HepG2 (cell line): ENCODE data around the gene SYS1. TPM values are rescaled to one million over a fixed set of nuclear protein-coding genes. Genes with fewer than 3 reads are reported as not detected.

ENCODE experiments used
- ATAC-seq: fragments of 200-7000 bp; cut with Tn5 transposase; 3 replicates; pipeline ENCODE4 v1.9.1; 2020; ENCODE audit warnings: mild to moderate bottlenecking, moderate library complexity
- BruUV-seq: library from RNA; stranded (reverse); fragments of 400-500 nt; replicated peaks from 2 replicates; lab custom pipeline; 2021; lab: Mats Ljungman, UMichigan
- CTCF ChIA-PET: fragments of 300-600 bp; formaldehyde crosslinking; extraction: SDS; loops from one replicate; lab custom pipeline; 2021; ENCODE audit warnings: low total read pairs, inconsistent platforms, low intra/inter-chr PET ratio; lab: Yijun Ruan, JAX
- POLR2A ChIA-PET: fragments of 350-600 bp; sonication (Branson Sonifier 250); formaldehyde crosslinking; loops from one replicate; lab custom pipeline; 2020; ENCODE audit warnings: antibody characterized with exemption, inconsistent platforms; lab: Yijun Ruan, JAX
- DNase-seq: peaks from one replicate; pipeline ENCODE4 v3.0.0-alpha.2; 2015; ENCODE audit warnings: low spot score
- FAIRE-seq: peaks from 3 replicates; lab custom pipeline; 2011; peaks lifted over from hg19 to GRCh38; lab: Jason Lieb, UNC
- H2AFZ ChIP-seq: one replicate; pipeline ENCODE4 v1.6.1; 2011; ENCODE audit warnings: low read length, inconsistent platforms
- H3K27ac ChIP-seq: fragments of 300-600 bp; 3 replicates; pipeline ENCODE4 v1.8.0; 2011; ENCODE audit warnings: mixed run types, mild to moderate bottlenecking, mixed read lengths, low read length, inconsistent platforms; ENCODE audit not compliant: insufficient read depth; ENCODE audit errors: extremely low read length
- H3K27me3 ChIP-seq, 2 experiments: fragments of 200-600 bp in 1 of 2; 2 replicates in 1 of 2; 3 replicates in 1 of 2; pipeline versions ENCODE4 v1.6.0 to v1.8.0; 2011; ENCODE audit warnings: low read length in 2 of 2, mild to moderate bottlenecking in 2 of 2, moderate library complexity in 2 of 2, inconsistent platforms in 1 of 2; ENCODE audit not compliant: insufficient read depth in 2 of 2, control insufficient read depth in 1 of 2
- H3K36me3 ChIP-seq, 2 experiments: fragments of 200-600 bp in 1 of 2; replicated peaks in 1 of 2; 2 replicates in 1 of 2; 3 replicates in 1 of 2; pipeline versions ENCODE4 v1.5.1 to v1.8.0; 2011; ENCODE audit warnings: low read length in 2 of 2, inconsistent platforms in 1 of 2; ENCODE audit not compliant: insufficient read depth in 2 of 2, control insufficient read depth in 1 of 2
- H3K4me1 ChIP-seq: 2 replicates; pipeline ENCODE4 v1.5.1; 2012; ENCODE audit warnings: low read length, inconsistent platforms; ENCODE audit not compliant: insufficient read depth
- H3K4me2 ChIP-seq: 2 replicates; pipeline ENCODE4 v1.6.0; 2011; ENCODE audit warnings: low read depth, low read length, inconsistent platforms
- H3K4me3 ChIP-seq, 3 experiments: fragments of 200-600 bp in 1 of 3; sonication (generic), shearing (Covaris generic) in 1 of 3; replicated peaks in 1 of 3; 2 replicates each; pipeline ENCODE4 v1.5.1; 2011 to 2016; ENCODE audit warnings: low read length in 3 of 3, inconsistent platforms in 2 of 3, low read depth in 2 of 3, mild to moderate bottlenecking in 2 of 3, control low read depth in 1 of 3, mixed read lengths in 1 of 3; ENCODE audit not compliant: insufficient read depth in 1 of 3
- H3K79me2 ChIP-seq: one replicate; pipeline ENCODE4 v1.6.1; 2011; ENCODE audit warnings: low read length, inconsistent platforms; ENCODE audit not compliant: insufficient read depth
- H3K9ac ChIP-seq: 2 replicates; pipeline ENCODE4 v1.6.0; 2011; ENCODE audit warnings: mild to moderate bottlenecking, low read depth, low read length, inconsistent platforms; ENCODE audit not compliant: insufficient read depth
- H3K9me3 ChIP-seq: 2 replicates; pipeline ENCODE4 v1.5.1; 2012; ENCODE audit warnings: mild to moderate bottlenecking, low read length
- H4K20me1 ChIP-seq: 2 replicates; pipeline ENCODE4 v1.6.0; 2011; ENCODE audit warnings: inconsistent platforms, mild to moderate bottlenecking, low read length, moderate library complexity; ENCODE audit not compliant: insufficient read depth
- ATF7 ChIP-seq, 2 experiments: fragments of 450-650 bp in 1 of 2; sonication (generic) in 1 of 2; formaldehyde crosslinking in 1 of 2; IDR thresholded peaks; 2 replicates each; pipeline versions ENCODE4 v1.4.0 to v1.6.1; 2016 to 2020; ENCODE audit warnings: antibody characterized with exemption in 1 of 2, mild to moderate bottlenecking in 1 of 2, missing genetic modification reagents in 1 of 2
- CREB1 ChIP-seq, 2 experiments: fragments of 450-650 bp in 1 of 2; IDR thresholded peaks; 2 replicates each; pipeline ENCODE4 v1.6.1; 2016 to 2017; ENCODE audit warnings: control low read depth in 1 of 2, mild to moderate bottlenecking in 1 of 2, missing compliant biosample characterization in 1 of 2, missing genetic modification characterization in 1 of 2
- DNMT1 ChIP-seq: sonication (generic); formaldehyde crosslinking; IDR thresholded peaks from 2 replicates; pipeline ENCODE4 v1.5.1; 2020; ENCODE audit warnings: mild to moderate bottlenecking, missing genetic modification reagents
- FOXP1 ChIP-seq, 2 experiments: fragments of 450-650 bp in 1 of 2; IDR thresholded peaks; 2 replicates each; pipeline ENCODE4 v1.6.1; 2017 to 2018; ENCODE audit warnings: antibody characterized with exemption in 1 of 2
- RARA ChIP-seq: IDR thresholded peaks from 2 replicates; pipeline ENCODE4 v1.6.1; 2016; ENCODE audit warnings: missing genetic modification reagents, missing compliant biosample characterization
- ZNF225 ChIP-seq: sonication (generic); formaldehyde crosslinking; IDR thresholded peaks from 2 replicates; pipeline ENCODE4 v1.4.0; 2020; ENCODE audit warnings: mild to moderate bottlenecking, missing genetic modification reagents
- ZNF263 ChIP-seq: sonication (generic); formaldehyde crosslinking; IDR thresholded peaks from 2 replicates; pipeline ENCODE4 v1.4.0; 2020; ENCODE audit warnings: missing genetic modification reagents
- ZNF3 ChIP-seq: IDR thresholded peaks from 2 replicates; pipeline ENCODE4 v1.7.0; 2017; ENCODE audit warnings: inconsistent platforms
- ZNF331 ChIP-seq: sonication (generic); formaldehyde crosslinking; IDR thresholded peaks from 2 replicates; pipeline ENCODE4 v1.4.0; 2020; ENCODE audit warnings: missing genetic modification reagents
- WGBS: methylation state at CpG from one replicate; pipeline ENCODE4 v1.1.6; 2017; ENCODE audit warnings: low lambda C conversion rate; 5-methylcytosine and 5-hydroxymethylcytosine counted together
- in situ Hi-C: cut with HindIII; loops from 2 replicates; pipeline ENCODE4 v1.10.0; 2017; ENCODE audit warnings: low pct_unique_long_range_greater_than_20kb; ENCODE audit not compliant: extremely low pct_ligation_motif_present
- intact Hi-C: fragments of 100-400 bp; cut with micrococcal nuclease; formaldehyde crosslinking; loops from one replicate; pipeline ENCODE4 v1.10.0; 2022; ENCODE audit not compliant: unreplicated experiment
- polyA plus RNA-seq, 8 experiments: library from polyadenylated mRNA; depleted of rRNA in 3 of 8; stranded (reverse) in 7 of 8; unstranded in 1 of 8; fragments of >200 nt; fragmentation: Illumina TruSeq in 4 of 8; extraction: Trizol in 4 of 8; gene quantifications; 2 replicates each; pipeline versions ENCODE4 v1.2.1 to v1.2.3, GENCODE V29; 2011 to 2016; ENCODE audit warnings: low read depth in 4 of 8, missing spikeins in 1 of 8, mixed read lengths in 1 of 8; ENCODE audit not compliant: insufficient read depth in 1 of 8
- total RNA-seq, 5 experiments: library from RNA; depleted of rRNA; stranded (reverse); fragments of >200 nt; fragmentation: Illumina TruSeq; extraction: Trizol; gene quantifications; 2 replicates each; pipeline ENCODE4 v1.2.3, GENCODE V29; 2016; ENCODE audit warnings: low read depth in 1 of 5
- TF ChIP-seq, protein P1 (sequence below): sonication (generic); formaldehyde crosslinking; IDR thresholded peaks from 2 replicates; pipeline ENCODE4 v1.4.0; 2020; ENCODE audit warnings: missing genetic modification reagents, low read depth, mild to moderate bottlenecking, borderline replicate concordance
- TF ChIP-seq, protein P2 (sequence below): sonication (generic); formaldehyde crosslinking; IDR thresholded peaks from 2 replicates; pipeline ENCODE4 v1.4.0; 2020; ENCODE audit warnings: low read depth, mild to moderate bottlenecking, missing genetic modification reagents
- TF ChIP-seq, protein P3 (sequence below): IDR thresholded peaks from 2 replicates; pipeline ENCODE4 v1.6.1; 2016; ENCODE audit warnings: missing biosample characterization, missing genetic modification reagents, low read depth
- TF ChIP-seq, protein P4 (sequence below): sonication (generic); formaldehyde crosslinking; IDR thresholded peaks from 2 replicates; pipeline ENCODE4 v1.5.0; 2020; ENCODE audit warnings: missing genetic modification reagents, mild to moderate bottlenecking, borderline replicate concordance
- TF ChIP-seq, protein P5 (sequence below): sonication (generic); formaldehyde crosslinking; IDR thresholded peaks from 2 replicates; pipeline ENCODE4 v1.4.0; 2020; ENCODE audit warnings: missing genetic modification reagents, borderline replicate concordance

The SYS1 gene
- total and polyA plus RNA-seq, 2 of the 13 experiments (the other 11 are each of a cell fraction or from before 2014, with no cell fraction given) = 38.3 to 65.6 TPM

DNA sequence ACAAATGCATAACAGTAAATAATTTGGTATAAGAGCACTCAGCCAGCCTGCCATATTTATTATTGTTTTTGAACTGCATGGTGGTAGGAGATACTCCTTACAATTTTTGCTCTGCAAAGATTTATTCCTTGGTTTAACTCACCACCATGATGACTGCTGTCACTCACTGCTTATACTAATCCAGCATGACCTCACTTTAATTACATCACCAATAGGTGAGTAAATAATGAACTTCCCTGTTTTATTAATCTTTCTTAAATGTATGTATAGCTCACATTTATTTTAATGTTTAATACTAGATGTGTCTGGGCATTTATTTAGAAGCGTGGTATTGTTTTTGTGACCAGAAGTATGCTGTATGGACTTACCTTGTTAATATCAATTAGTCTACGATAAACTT lies 28.0 kb downstream of the SYS1 start:
- Histone ChIP-seq H3K9me3 (no peaks in the 10 kb centered on the region), H3K4me2 (no peak overlapping the region), H2AFZ (no peak overlapping the region), H3K9ac (no peak overlapping the region)
- POLR2A ChIA-PET = interaction anchor here (1.7 kb wide), 1 partner anchor 25 kb away, joined by 3 read pairs; the partner anchor contains the start of gene PIGT
- FAIRE-seq = no peak
- TF ChIP-seq FOXP1 (IDR thresholded peaks at IDR 0.05) (no peak), FOXP1 (CRISPR knock-in tag; IDR thresholded peaks at IDR 0.05) (no peak), RARA (CRISPR knock-in tag) (no peak), CREB1 (IDR thresholded peaks at IDR 0.05) (peak; percentile 25; the same call in 1 of the 2 replicates), CREB1 (CRISPR knock-in tag; IDR thresholded peaks at IDR 0.05) (no peak), DNMT1 (no peak), ATF7 (IDR thresholded peaks at IDR 0.05) (peak; percentile 55), ATF7 (CRISPR knock-in tag; IDR thresholded peaks at IDR 0.05) (no peak), ZNF3 (no peak), ZNF225 (CRISPR knock-in tag) (no peak), ZNF263 (CRISPR knock-in tag) (no peak), ZNF331 (CRISPR knock-in tag) (no peak)
- TF ChIP-seq, protein P1, sequence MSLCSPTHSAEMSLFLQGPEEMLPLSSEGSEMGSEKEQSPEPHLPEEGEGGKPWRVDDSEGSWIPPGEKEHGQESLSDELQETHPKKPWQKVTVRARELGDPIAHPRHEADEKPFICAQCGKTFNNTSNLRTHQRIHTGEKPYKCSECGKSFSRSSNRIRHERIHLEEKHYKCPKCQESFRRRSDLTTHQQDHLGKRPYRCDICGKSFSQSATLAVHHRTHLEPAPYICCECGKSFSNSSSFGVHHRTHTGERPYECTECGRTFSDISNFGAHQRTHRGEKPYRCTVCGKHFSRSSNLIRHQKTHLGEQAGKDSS (CRISPR knock-in tag) = no peak
- TF ChIP-seq, protein P2, sequence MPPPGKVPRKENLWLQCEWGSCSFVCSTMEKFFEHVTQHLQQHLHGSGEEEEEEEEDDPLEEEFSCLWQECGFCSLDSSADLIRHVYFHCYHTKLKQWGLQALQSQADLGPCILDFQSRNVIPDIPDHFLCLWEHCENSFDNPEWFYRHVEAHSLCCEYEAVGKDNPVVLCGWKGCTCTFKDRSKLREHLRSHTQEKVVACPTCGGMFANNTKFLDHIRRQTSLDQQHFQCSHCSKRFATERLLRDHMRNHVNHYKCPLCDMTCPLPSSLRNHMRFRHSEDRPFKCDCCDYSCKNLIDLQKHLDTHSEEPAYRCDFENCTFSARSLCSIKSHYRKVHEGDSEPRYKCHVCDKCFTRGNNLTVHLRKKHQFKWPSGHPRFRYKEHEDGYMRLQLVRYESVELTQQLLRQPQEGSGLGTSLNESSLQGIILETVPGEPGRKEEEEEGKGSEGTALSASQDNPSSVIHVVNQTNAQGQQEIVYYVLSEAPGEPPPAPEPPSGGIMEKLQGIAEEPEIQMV (CRISPR knock-in tag) = no peak
- TF ChIP-seq, protein P3, sequence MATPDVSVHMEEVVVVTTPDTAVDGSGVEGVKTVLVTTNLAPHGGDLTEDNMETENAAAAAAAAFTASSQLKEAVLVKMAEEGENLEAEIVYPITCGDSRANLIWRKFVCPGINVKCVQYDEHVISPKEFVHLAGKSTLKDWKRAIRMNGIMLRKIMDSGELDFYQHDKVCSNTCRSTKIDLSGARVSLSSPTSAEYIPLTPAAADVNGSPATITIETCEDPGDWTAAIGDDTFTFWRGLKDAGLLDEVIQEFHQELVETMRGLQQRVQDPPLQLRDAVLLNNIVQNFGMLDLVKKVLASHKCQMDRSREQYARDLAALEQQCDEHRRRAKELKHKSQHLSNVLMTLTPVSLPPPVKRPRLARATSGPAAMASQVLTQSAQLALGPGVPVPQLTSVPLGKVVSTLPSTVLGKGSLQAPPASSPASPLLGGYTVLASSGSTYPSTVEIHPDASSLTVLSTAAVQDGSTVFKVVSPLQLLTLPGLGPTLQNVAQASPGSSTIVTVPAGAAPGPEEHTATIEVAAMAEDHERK (CRISPR knock-in tag) = no peak
- TF ChIP-seq, protein P4, sequence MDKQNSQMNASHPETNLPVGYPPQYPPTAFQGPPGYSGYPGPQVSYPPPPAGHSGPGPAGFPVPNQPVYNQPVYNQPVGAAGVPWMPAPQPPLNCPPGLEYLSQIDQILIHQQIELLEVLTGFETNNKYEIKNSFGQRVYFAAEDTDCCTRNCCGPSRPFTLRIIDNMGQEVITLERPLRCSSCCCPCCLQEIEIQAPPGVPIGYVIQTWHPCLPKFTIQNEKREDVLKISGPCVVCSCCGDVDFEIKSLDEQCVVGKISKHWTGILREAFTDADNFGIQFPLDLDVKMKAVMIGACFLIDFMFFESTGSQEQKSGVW (CRISPR knock-in tag) = no peak
- TF ChIP-seq, protein P5, sequence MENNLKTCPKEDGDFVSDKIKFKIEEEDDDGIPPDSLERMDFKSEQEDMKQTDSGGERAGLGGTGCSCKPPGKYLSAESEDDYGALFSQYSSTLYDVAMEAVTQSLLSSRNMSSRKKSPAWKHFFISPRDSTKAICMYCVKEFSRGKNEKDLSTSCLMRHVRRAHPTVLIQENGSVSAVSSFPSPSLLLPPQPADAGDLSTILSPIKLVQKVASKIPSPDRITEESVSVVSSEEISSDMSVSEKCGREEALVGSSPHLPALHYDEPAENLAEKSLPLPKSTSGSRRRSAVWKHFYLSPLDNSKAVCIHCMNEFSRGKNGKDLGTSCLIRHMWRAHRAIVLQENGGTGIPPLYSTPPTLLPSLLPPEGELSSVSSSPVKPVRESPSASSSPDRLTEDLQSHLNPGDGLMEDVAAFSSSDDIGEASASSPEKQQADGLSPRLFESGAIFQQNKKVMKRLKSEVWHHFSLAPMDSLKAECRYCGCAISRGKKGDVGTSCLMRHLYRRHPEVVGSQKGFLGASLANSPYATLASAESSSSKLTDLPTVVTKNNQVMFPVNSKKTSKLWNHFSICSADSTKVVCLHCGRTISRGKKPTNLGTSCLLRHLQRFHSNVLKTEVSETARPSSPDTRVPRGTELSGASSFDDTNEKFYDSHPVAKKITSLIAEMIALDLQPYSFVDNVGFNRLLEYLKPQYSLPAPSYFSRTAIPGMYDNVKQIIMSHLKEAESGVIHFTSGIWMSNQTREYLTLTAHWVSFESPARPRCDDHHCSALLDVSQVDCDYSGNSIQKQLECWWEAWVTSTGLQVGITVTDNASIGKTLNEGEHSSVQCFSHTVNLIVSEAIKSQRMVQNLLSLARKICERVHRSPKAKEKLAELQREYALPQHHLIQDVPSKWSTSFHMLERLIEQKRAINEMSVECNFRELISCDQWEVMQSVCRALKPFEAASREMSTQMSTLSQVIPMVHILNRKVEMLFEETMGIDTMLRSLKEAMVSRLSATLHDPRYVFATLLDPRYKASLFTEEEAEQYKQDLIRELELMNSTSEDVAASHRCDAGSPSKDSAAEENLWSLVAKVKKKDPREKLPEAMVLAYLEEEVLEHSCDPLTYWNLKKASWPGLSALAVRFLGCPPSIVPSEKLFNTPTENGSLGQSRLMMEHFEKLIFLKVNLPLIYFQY (CRISPR knock-in tag) = no peak
- TF ChIP-seq, all 625 proteins: peak for 2
- BruUV-seq = no TSS peak
- Histone ChIP-seq H3K4me3 (no peak overlapping the region), H4K20me1 (no peaks in the 10 kb centered on the region), H3K36me3 (no peaks in the 10 kb centered on the region), H3K27me3 (no peaks in the 10 kb centered on the region), H3K27ac (no peak overlapping the region), H3K4me1 (no peaks in the 10 kb centered on the region), H3K79me2 (no peaks in the 10 kb centered on the region)
- intact Hi-C loops = loop anchor here (5.0 kb wide), 1 partner anchor 46 kb away; no protein-coding TSS in a partner anchor
- in situ Hi-C loops = no loop called here
- CTCF ChIA-PET = no interaction called here
- DNase-seq (no peak), ATAC-seq (no peak)
- 75% methylated on average over 2 of the region's 2 CpGs for WGBS
